Panc1 (cell line): ENCODE results near the gene CARMIL1. TPM values are rescaled to one million over a fixed set of nuclear protein-coding genes. Genes with fewer than 3 reads are reported as not detected.

Experiments used
- ATAC-seq: fragments of 200-7000 bp; cut with Tn5 transposase; 2 replicates; pipeline ENCODE4 v1.9.1; 2020; ENCODE audit warnings: mild to moderate bottlenecking, moderate library complexity
- BruUV-seq: library from RNA; stranded (reverse); fragments of 400-500 nt; replicated peaks from 2 replicates; lab custom pipeline; 2021; lab: Mats Ljungman, UMichigan
- CTCF ChIA-PET: fragments of 300-600 bp; sonication (Branson Sonifier 250); formaldehyde crosslinking; loops from one replicate; lab custom pipeline; 2022; ENCODE audit warnings: antibody characterized with exemption; lab: Charles Lee
- POLR2A ChIA-PET: fragments of 300-600 bp; sonication (Branson Sonifier 250); formaldehyde crosslinking; loops from one replicate; lab custom pipeline; 2022; ENCODE audit warnings: antibody characterized with exemption; lab: Charles Lee
- DNase-seq: peaks from one replicate; pipeline ENCODE4 v3.0.0-alpha.2; 2010; ENCODE audit warnings: low read depth, low spot score
- H3K27ac ChIP-seq: 2 replicates; pipeline ENCODE4 v1.5.1; 2011; ENCODE audit warnings: mild to moderate bottlenecking, low read length, inconsistent platforms
- H3K27me3 ChIP-seq: fragments of 200-500 bp; sonication (Bioruptor generic); 2 replicates; pipeline ENCODE4 v1.6.0; 2014; ENCODE audit warnings: low read length, inconsistent platforms; ENCODE audit not compliant: control insufficient read depth, insufficient read depth
- H3K36me3 ChIP-seq: fragments of 200-500 bp; sonication (Bioruptor generic); 2 replicates; pipeline ENCODE4 v1.5.1; 2014; ENCODE audit warnings: inconsistent platforms, mild to moderate bottlenecking, low read length, moderate library complexity; ENCODE audit not compliant: control insufficient read depth, insufficient read depth
- H3K4me1 ChIP-seq: 2 replicates; pipeline ENCODE4 v1.5.1; 2011; ENCODE audit warnings: inconsistent platforms, mild to moderate bottlenecking, low read length, moderate library complexity; ENCODE audit not compliant: control insufficient read depth, insufficient read depth
- H3K4me3 ChIP-seq, 2 experiments: 2 replicates each; pipeline ENCODE4 v1.5.1; 2011 to 2012; ENCODE audit warnings: low read depth in 2 of 2, low read length in 2 of 2, mild to moderate bottlenecking in 2 of 2, inconsistent platforms in 1 of 2, moderate library complexity in 1 of 2
- H3K9me3 ChIP-seq: fragments of 200-500 bp; sonication (Bioruptor generic); 2 replicates; pipeline ENCODE4 v1.5.1; 2014; ENCODE audit warnings: low read depth, mild to moderate bottlenecking, inconsistent platforms, low read length, moderate library complexity; ENCODE audit not compliant: control insufficient read depth, insufficient read depth
- CTCF ChIP-seq: fragments of 450-650 bp; IDR thresholded peaks from 2 replicates; pipeline ENCODE4 v1.5.1; 2017; ENCODE audit warnings: mild to moderate bottlenecking
- POLR2AphosphoS5 ChIP-seq: IDR thresholded peaks from 2 replicates; pipeline ENCODE4 v1.6.1; 2012; ENCODE audit warnings: mild to moderate bottlenecking, low read depth, low read length, moderate library complexity
- REST ChIP-seq, 2 experiments: IDR thresholded peaks; 2 replicates each; pipeline ENCODE4 v1.6.1; 2011 to 2012; ENCODE audit warnings: low read depth in 2 of 2, control low read depth in 1 of 2, low read length in 1 of 2, mild to moderate bottlenecking in 1 of 2, moderate library complexity in 1 of 2; ENCODE audit not compliant: insufficient read depth in 1 of 2
- SIN3A ChIP-seq: IDR thresholded peaks from 2 replicates; pipeline ENCODE4 v1.6.1; 2012; ENCODE audit warnings: low read depth, mild to moderate bottlenecking, low read length, moderate library complexity, borderline replicate concordance; ENCODE audit not compliant: insufficient read depth
- TCF7L2 ChIP-seq: IDR thresholded peaks from 2 replicates; pipeline ENCODE4 v1.6.1; 2011; ENCODE audit warnings: mild to moderate bottlenecking, low read depth, low read length, inconsistent platforms
- in situ Hi-C: cut with HindIII; loops from 2 replicates; pipeline ENCODE4 v1.10.0; 2016; ENCODE audit warnings: low sequenced_read_pairs, low pct_unique_long_range_greater_than_20kb
- intact Hi-C: fragments of 100-400 bp; cut with micrococcal nuclease; formaldehyde crosslinking; loops from one replicate; pipeline ENCODE4 v1.10.0; 2022; ENCODE audit not compliant: unreplicated experiment
- total RNA-seq: library from RNA; stranded (reverse); gene quantifications from one replicate; pipeline ENCODE4 v1.2.1, GENCODE V29; 2021; ENCODE audit not compliant: unreplicated experiment

Gene CARMIL1
- total RNA-seq, 1 experiment from 2014 or later, result 4.0 TPM

GRCh38 chr6:25469797-25470388 is 190.7 kb downstream of the CARMIL1 start:
- DNase-seq (no peak), ATAC-seq (no peak)
- ChIA-PET CTCF (interaction anchor here (0.6 kb wide), 1 partner anchor 425 kb away, joined by 9 read pairs; no protein-coding TSS in a partner anchor), POLR2A (no interaction called here)
- Histone ChIP-seq H3K9me3 (no peaks in the 10 kb centered on the region), H3K27ac (no peak overlapping the region), H3K27me3 (no peaks in the 10 kb centered on the region), H3K4me3 (no peak overlapping the region), H3K4me1 (no peaks in the 10 kb centered on the region), H3K36me3 (no peaks in the 10 kb centered on the region)
- intact Hi-C loops (no loop called here), in situ Hi-C loops (no loop called here)
- BruUV-seq, result no TSS peak
- TF ChIP-seq SIN3A (no peak), REST (IDR thresholded peaks at IDR 0.05; ENCODE audit: insufficient read depth in 1 of 2, low read depth in 2 of 2, low read length in 1 of 2) (no peak), TCF7L2 (no peak), CTCF (no peak), POLR2AphosphoS5 (no peak)

GRCh38 chr6:25472306-25472705 is 193.1 kb downstream of the CARMIL1 start:
- Histone ChIP-seq H3K36me3 (no peaks in the 10 kb centered on the region), H3K4me3 (no peak overlapping the region), H3K9me3 (no peaks in the 10 kb centered on the region), H3K27ac (no peak overlapping the region), H3K27me3 (no peaks in the 10 kb centered on the region), H3K4me1 (no peaks in the 10 kb centered on the region)
- intact Hi-C loops, result no loop called here
- in situ Hi-C loops, result no loop called here
- ChIA-PET POLR2A (no interaction called here), CTCF (no interaction called here)
- no TSS peak for BruUV-seq
- ATAC-seq (no peak), DNase-seq (no peak)
- TF ChIP-seq POLR2AphosphoS5 (no peak), REST (IDR thresholded peaks at IDR 0.05; ENCODE audit: insufficient read depth in 1 of 2, low read depth in 2 of 2, low read length in 1 of 2) (no peak), SIN3A (no peak), CTCF (no peak; the same call in 1 of the 2 replicates), TCF7L2 (no peak)
